Keratinocyte (primary cell): ENCODE measurements around the gene PDZD2. TPM values are rescaled to one million over a fixed set of nuclear protein-coding genes. Genes with fewer than 3 reads are reported as not detected.

ENCODE experiments used
- DNase-seq: peaks from one replicate; pipeline ENCODE4 v3.0.0-alpha.2; 2011; ENCODE audit warnings: low read depth, missing footprints, low spot score
- FAIRE-seq: peaks from 2 replicates; lab custom pipeline; 2011; peaks lifted over from hg19 to GRCh38; lab: Jason Lieb, UNC
- H2AFZ ChIP-seq: 2 replicates; pipeline ENCODE4 v1.6.0; 2012; ENCODE audit warnings: low read length, control low read depth, inconsistent platforms; ENCODE audit not compliant: control insufficient read depth
- H3K27ac ChIP-seq: 2 replicates; pipeline ENCODE4 v1.5.1; 2011; ENCODE audit warnings: low read length; ENCODE audit not compliant: control insufficient read depth, insufficient read depth
- H3K27me3 ChIP-seq: 3 replicates; pipeline ENCODE4 v1.6.0; 2011; ENCODE audit warnings: low read length; ENCODE audit not compliant: control insufficient read depth, insufficient read depth; ENCODE audit errors: extremely low read depth
- H3K36me3 ChIP-seq, 2 experiments: 2 replicates in 1 of 2; 3 replicates in 1 of 2; pipeline ENCODE4 v1.5.1; 2011; ENCODE audit warnings: low read length in 2 of 2, mild to moderate bottlenecking in 1 of 2; ENCODE audit not compliant: control insufficient read depth in 2 of 2, insufficient read depth in 2 of 2; ENCODE audit errors: extremely low read depth in 1 of 2
- H3K4me1 ChIP-seq: 3 replicates; pipeline ENCODE4 v1.5.1; 2011; ENCODE audit warnings: low read length; ENCODE audit not compliant: control insufficient read depth, insufficient read depth; ENCODE audit errors: extremely low read depth
- H3K4me2 ChIP-seq: 3 replicates; pipeline ENCODE4 v1.6.0; 2011; ENCODE audit warnings: low read depth, low read length; ENCODE audit not compliant: control insufficient read depth, insufficient read depth; ENCODE audit errors: extremely low read depth
- H3K4me3 ChIP-seq, 3 experiments: fragments of 200-600 bp in 1 of 3; sonication (generic) in 1 of 3; 2 replicates in 2 of 3; 3 replicates in 1 of 3; pipeline ENCODE4 v1.5.1; 2011 to 2016; ENCODE audit warnings: low read length in 3 of 3, mild to moderate bottlenecking in 3 of 3, control low read depth in 2 of 3, inconsistent platforms in 1 of 3, low read depth in 1 of 3, mixed read lengths in 1 of 3, mixed run types in 1 of 3, moderate library complexity in 1 of 3; ENCODE audit not compliant: control insufficient read depth in 2 of 3, insufficient read depth in 2 of 3; ENCODE audit errors: extremely low read depth in 1 of 3
- H3K79me2 ChIP-seq: 2 replicates; pipeline ENCODE4 v1.6.0; 2012; ENCODE audit warnings: low read length; ENCODE audit not compliant: control insufficient read depth, insufficient read depth
- H3K9ac ChIP-seq: 3 replicates; pipeline ENCODE4 v1.6.0; 2011; ENCODE audit warnings: low read length; ENCODE audit not compliant: control insufficient read depth, insufficient read depth; ENCODE audit errors: extremely low read depth
- H3K9me1 ChIP-seq: 3 replicates; pipeline ENCODE4 v1.6.0; 2011; ENCODE audit warnings: low read length; ENCODE audit not compliant: control insufficient read depth, insufficient read depth; ENCODE audit errors: extremely low read depth
- H3K9me3 ChIP-seq: 2 replicates; pipeline ENCODE4 v1.5.1; 2012; ENCODE audit warnings: low read depth, low read length; ENCODE audit not compliant: control insufficient read depth
- H4K20me1 ChIP-seq: 3 replicates; pipeline ENCODE4 v1.6.0; 2011; ENCODE audit warnings: low read length; ENCODE audit not compliant: control insufficient read depth, insufficient read depth; ENCODE audit errors: extremely low read depth
- CTCF ChIP-seq, 3 experiments: IDR thresholded peaks in 1 of 3; conservative IDR thresholded peaks in 1 of 3; optimal IDR thresholded peaks in 1 of 3; 2 replicates in 2 of 3; 3 replicates in 1 of 3; pipeline versions ENCODE3 to v1.5.1; 2011; ENCODE audit warnings: low read length in 3 of 3, mild to moderate bottlenecking in 3 of 3, moderate library complexity in 2 of 3, control low read depth in 1 of 3, inconsistent platforms in 1 of 3; ENCODE audit not compliant: insufficient read depth in 2 of 3; ENCODE audit errors: extremely low read depth in 1 of 3
- EZH2 ChIP-seq: IDR thresholded peaks from one replicate; pipeline ENCODE4 v1.6.1; 2012; ENCODE audit warnings: inconsistent platforms, mild to moderate bottlenecking, low read length, moderate library complexity
- dilution Hi-C: fragments of 300-500 bp; cut with MboI; formaldehyde crosslinking; loops from one replicate; pipeline ENCODE4 v1.7.0; 2020; ENCODE audit warnings: low sequenced_read_pairs; ENCODE audit not compliant: extremely low pct_ligation_motif_present
- polyA plus RNA-seq, 5 experiments: library from polyadenylated mRNA; depleted of rRNA in 3 of 5; stranded (reverse) in 3 of 5; stranded (forward) in 1 of 5; unstranded in 1 of 5; fragments of >200 nt; gene quantifications; 1 replicate in 1 of 5; 2 replicates in 3 of 5; 3 replicates in 1 of 5; pipeline versions ENCODE4 v1.2.1 to v1.2.3, GENCODE V29; 2011 to 2012; ENCODE audit warnings: missing spikeins in 2 of 5, low read depth in 1 of 5, low replicate concordance in 1 of 5

The PDZD2 gene
- polyA plus RNA-seq, 1 donor (not counting 4 experiments of a cell fraction or from before 2014, with no cell fraction given), result 7.3 TPM

DNA sequence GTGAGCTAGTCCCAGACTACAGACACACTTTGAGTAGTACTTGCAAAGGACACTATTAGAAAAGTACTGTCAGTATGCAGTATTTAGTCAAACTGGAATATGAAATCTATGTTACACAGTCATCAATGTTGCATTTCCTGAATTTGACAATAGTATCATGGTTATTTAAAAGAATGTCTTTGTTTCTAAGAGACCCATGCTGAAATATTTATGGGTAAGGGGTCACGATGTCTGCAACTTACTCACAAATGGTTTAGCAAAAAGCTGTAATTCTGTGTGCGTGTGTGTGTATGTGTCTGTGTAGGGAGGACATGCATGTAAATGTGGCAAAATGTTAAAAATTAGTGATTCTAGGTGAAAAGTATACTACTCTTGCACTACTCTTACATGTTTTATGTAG, 429.6 kb downstream of the PDZD2 start:
- TF ChIP-seq EZH2 (no peak), CTCF (optimal IDR thresholded peaks at IDR 0.05 in 1 of 3, IDR thresholded peaks at IDR 0.05 in 1 of 3, conservative IDR thresholded peaks at IDR 0.05 in 1 of 3; ENCODE audit: extremely low read depth in 1 of 3, insufficient read depth in 2 of 3, low read length in 3 of 3) (no peak)
- Histone ChIP-seq H3K4me3 (no peak overlapping the region), H3K9ac (no peak overlapping the region), H3K79me2 (no peaks in the 10 kb centered on the region), H2AFZ (no peak overlapping the region), H4K20me1 (no peaks in the 10 kb centered on the region), H3K27me3 (no peaks in the 10 kb centered on the region), H3K4me1 (no peaks in the 10 kb centered on the region), H3K27ac (no peak overlapping the region), H3K4me2 (no peak overlapping the region), H3K9me1 (no peaks in the 10 kb centered on the region), H3K9me3 (no peaks in the 10 kb centered on the region), H3K36me3 (peaks cover 0 to 2% of the 10 kb centered on the region in 2 experiments)
- FAIRE-seq (no peak), DNase-seq (no peak)
- dilution Hi-C loops, result no loop called here

- Histone ChIP-seq H3K36me3 (peaks cover 0 to 5% of the 10 kb centered on the region in 2 experiments), H2AFZ (no peak overlapping the region), H4K20me1 (no peaks in the 10 kb centered on the region), H3K27ac (no peak overlapping the region), H3K4me1 (no peaks in the 10 kb centered on the region), H3K9me1 (no peaks in the 10 kb centered on the region), H3K27me3 (no peaks in the 10 kb centered on the region), H3K79me2 (no peaks in the 10 kb centered on the region), H3K4me2 (no peak overlapping the region), H3K9ac (no peak overlapping the region), H3K4me3 (no peak overlapping the region), H3K9me3 (no peaks in the 10 kb centered on the region)
- dilution Hi-C loops, result no loop called here
- DNase-seq (no peak), FAIRE-seq (no peak)
- TF ChIP-seq CTCF (optimal IDR thresholded peaks at IDR 0.05 in 1 of 3, IDR thresholded peaks at IDR 0.05 in 1 of 3, conservative IDR thresholded peaks at IDR 0.05 in 1 of 3; ENCODE audit: extremely low read depth in 1 of 3, insufficient read depth in 2 of 3, low read length in 3 of 3), result no peak
- TF ChIP-seq EZH2, result no peak
These were observed 430.5 kb downstream of the PDZD2 start for GRCh38 chr5:32069396-32069795.
